ENCODE measurements around the gene WDR76.

- no peak for TF ChIP-seq CTCF (IDR thresholded peaks at IDR 0.05; ENCODE audit: insufficient read depth, low read depth, low read length)
- no peak for TF ChIP-seq EZH2 (IDR thresholded peaks at IDR 0.05; ENCODE audit: insufficient read depth, low read length)
Observed at GRCh38 chr15:43908516-43909050, 81.8 kb downstream of the WDR76 start.
